ENCODE measurements around the gene RRP15.

RRP15 gene

GRCh38 chr1:218376722-218377121 is 91.6 kb downstream of the RRP15 start:
- Mint-ChIP-seq H3K27me3 (ENCODE audit: low read depth, poor library complexity) (no peaks in the 10 kb centered on the region), H3K4me1 (peaks cover 53% of the 10 kb centered on the region), H3K9me3 (peaks cover 3% of the 10 kb centered on the region), H3K4me3 (no peak overlapping the region), H3K27ac (no peak overlapping the region), H3K36me3 (ENCODE audit: low read depth) (peaks cover 5% of the 10 kb centered on the region)
- DNase-seq = no peak
- no peak for TF ChIP-seq CTCF (IDR thresholded peaks at IDR 0.05)

DNA sequence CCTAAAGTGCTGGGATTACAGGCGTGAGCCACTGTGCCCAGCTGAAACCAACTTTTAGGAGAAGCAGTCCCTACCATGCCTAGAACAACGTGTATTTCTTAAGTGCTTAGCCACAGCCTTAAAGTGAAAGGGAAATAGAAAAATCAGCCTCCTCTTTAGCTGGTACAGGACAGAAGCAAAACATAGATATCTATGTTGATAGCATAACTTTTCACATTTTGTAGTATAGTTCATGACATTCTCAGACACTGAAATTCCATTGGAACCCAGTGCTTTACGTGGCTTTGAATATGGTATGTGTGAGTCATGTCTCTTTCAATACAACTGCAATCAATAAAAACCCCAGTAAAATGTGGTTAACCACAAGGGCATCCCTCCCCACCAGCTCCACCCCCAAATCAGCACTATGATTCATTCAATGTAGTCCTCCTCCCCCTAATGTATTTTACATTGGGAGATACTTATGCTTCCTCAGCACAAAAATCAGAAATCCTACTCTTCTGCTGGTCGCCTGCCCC is 92.1 kb downstream of the RRP15 start:
- DNase-seq = no peak
- TF ChIP-seq CTCF (IDR thresholded peaks at IDR 0.05) = no peak
- H3K9me3 Mint-ChIP-seq = peaks cover 3% of the 10 kb centered on the region
- no peaks in the 10 kb centered on the region for H3K27me3 Mint-ChIP-seq (ENCODE audit: low read depth, poor library complexity)
- peaks cover 5% of the 10 kb centered on the region for H3K36me3 Mint-ChIP-seq (ENCODE audit: low read depth)
- peaks cover 48% of the 10 kb centered on the region for H3K4me1 Mint-ChIP-seq
- H3K4me3 Mint-ChIP-seq = no peak overlapping the region
- H3K27ac Mint-ChIP-seq = peak overlapping the region; percentile 39

- no peaks in the 10 kb centered on the region for H3K27me3 Mint-ChIP-seq (ENCODE audit: low read depth, poor library complexity)
- no peak overlapping the region for H3K27ac Mint-ChIP-seq
- H3K9me3 Mint-ChIP-seq = peaks cover 3% of the 10 kb centered on the region
- no peak for TF ChIP-seq CTCF (IDR thresholded peaks at IDR 0.05)
- no peak overlapping the region for H3K4me3 Mint-ChIP-seq
- peaks cover 25% of the 10 kb centered on the region for H3K4me1 Mint-ChIP-seq
- H3K36me3 Mint-ChIP-seq (ENCODE audit: low read depth) = peaks cover 5% of the 10 kb centered on the region
- no peak for DNase-seq
These were observed 95.3 kb downstream of the RRP15 start for GRCh38 chr1:218380125-218380977.

DNA sequence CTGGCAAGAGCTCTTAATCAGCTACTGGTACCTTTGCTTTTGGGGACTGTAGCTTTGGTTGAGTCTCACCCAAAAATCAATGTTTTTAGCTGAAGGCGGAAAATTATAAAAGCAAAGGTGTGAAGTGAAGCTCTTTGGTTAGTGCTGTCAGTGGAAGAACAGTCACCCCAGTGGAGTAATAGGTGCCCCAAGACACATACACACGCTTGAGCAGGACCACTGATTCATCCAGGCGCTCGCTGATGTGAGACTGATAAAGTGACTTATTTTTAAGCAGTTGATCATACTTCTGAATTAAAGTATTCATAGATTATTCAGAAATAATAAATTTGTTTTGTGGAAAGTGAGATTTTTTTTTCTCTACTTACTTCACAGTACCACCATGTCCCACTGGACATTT is 97.2 kb downstream of the RRP15 start:
- H3K27ac Mint-ChIP-seq = no peak overlapping the region
- H3K4me1 Mint-ChIP-seq = peaks cover 10% of the 10 kb centered on the region
- TF ChIP-seq CTCF (IDR thresholded peaks at IDR 0.05) = no peak
- no peak overlapping the region for H3K4me3 Mint-ChIP-seq
- no peaks in the 10 kb centered on the region for H3K27me3 Mint-ChIP-seq (ENCODE audit: low read depth, poor library complexity)
- peaks cover 3% of the 10 kb centered on the region for H3K9me3 Mint-ChIP-seq
- H3K36me3 Mint-ChIP-seq (ENCODE audit: low read depth) = peaks cover 5% of the 10 kb centered on the region
- no peak for DNase-seq

DNA sequence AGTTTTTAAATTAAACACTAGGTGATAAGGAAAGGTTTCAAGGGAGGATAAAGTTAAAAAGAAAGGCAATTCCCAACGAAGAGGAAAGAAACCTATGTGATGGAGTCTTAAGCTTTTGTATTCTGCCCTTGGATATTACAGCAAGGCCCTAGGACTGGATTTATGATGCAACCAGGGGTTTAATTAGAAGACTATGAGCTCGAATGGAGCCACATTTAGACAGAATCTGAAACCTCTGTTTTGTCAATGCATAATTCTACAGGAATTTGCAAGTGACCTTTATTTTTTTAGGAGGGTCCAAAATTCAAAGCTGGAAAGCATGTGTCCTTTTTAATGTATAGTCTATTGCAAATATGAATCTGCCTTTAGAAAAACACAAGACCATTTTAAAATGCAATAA is 98.0 kb downstream of the RRP15 start:
- peaks cover 3% of the 10 kb centered on the region for H3K9me3 Mint-ChIP-seq
- TF ChIP-seq CTCF (IDR thresholded peaks at IDR 0.05) = no peak
- H3K27ac Mint-ChIP-seq = no peak overlapping the region
- H3K27me3 Mint-ChIP-seq (ENCODE audit: low read depth, poor library complexity) = no peaks in the 10 kb centered on the region
- DNase-seq = no peak
- peaks cover 5% of the 10 kb centered on the region for H3K4me1 Mint-ChIP-seq
- H3K36me3 Mint-ChIP-seq (ENCODE audit: low read depth) = peaks cover 5% of the 10 kb centered on the region
- no peak overlapping the region for H3K4me3 Mint-ChIP-seq

- peaks cover 5% of the 10 kb centered on the region for H3K36me3 Mint-ChIP-seq (ENCODE audit: low read depth)
- TF ChIP-seq CTCF (IDR thresholded peaks at IDR 0.05) = no peak
- H3K4me3 Mint-ChIP-seq = no peak overlapping the region
- H3K4me1 Mint-ChIP-seq = peaks cover 5% of the 10 kb centered on the region
- DNase-seq = no peak
- no peak overlapping the region for H3K27ac Mint-ChIP-seq
- H3K9me3 Mint-ChIP-seq = peaks cover 3% of the 10 kb centered on the region
- H3K27me3 Mint-ChIP-seq (ENCODE audit: low read depth, poor library complexity) = no peaks in the 10 kb centered on the region
These were observed 98.6 kb downstream of the RRP15 start for GRCh38 chr1:218383681-218384080.

All from nephron progenitor cell (in vitro differentiated cells).